Measurements from ENCODE around the gene SNED1.
A peak's percentile ranks its signal among the peaks of the same experiment; 100 is the strongest.

Gene SNED1

DNA sequence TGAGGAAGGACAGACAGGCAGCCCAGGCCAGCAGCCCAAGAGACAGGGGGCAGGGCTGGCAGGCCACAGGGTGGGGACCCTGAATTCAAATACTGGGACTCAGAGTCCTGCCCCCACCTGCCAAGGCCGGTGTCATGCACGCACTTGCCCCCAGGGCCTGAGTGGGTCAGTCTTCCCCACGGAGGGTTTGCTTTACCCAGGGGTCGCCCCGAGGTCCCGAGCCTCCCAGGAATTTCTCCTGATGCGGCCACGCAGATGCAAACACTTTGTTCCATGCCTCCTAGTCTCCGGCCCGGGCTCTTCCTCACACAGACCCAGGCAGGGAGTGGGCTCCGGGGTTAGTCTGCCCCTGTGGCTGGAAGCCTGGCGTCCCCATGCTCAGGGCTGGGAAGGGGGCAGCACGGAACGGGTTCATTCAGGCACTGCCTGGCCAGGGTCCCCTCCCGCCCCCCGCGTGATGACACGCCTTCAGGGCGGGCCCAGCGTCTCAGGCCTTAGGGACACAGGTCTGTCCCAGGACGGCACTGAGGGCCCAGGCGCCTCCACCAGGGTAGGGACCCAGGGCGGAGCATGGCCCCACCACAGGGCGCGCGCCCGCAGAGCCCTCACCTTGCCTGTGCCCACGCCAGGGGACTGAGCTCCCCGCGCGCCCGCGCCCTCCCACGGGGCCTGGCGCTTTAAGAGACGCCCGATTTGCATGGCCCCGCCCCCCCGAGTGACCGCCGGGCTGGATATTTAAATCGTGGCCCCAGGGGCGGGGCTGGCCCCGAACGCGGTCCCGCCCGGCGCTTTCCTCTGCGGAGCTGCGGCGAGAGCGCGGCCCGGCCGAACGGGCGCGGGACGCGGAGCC is at the start of gene SNED1:
TSS of gene SNED1 (plus strand) at position 763 of the 850 bp plus-strand sequence. CDS start 220 bp downstream, outside the sequence.
- peak; percentile 54 to 58 for DNase-seq (ENCODE audit: low read depth in 2 of 2)

DNA sequence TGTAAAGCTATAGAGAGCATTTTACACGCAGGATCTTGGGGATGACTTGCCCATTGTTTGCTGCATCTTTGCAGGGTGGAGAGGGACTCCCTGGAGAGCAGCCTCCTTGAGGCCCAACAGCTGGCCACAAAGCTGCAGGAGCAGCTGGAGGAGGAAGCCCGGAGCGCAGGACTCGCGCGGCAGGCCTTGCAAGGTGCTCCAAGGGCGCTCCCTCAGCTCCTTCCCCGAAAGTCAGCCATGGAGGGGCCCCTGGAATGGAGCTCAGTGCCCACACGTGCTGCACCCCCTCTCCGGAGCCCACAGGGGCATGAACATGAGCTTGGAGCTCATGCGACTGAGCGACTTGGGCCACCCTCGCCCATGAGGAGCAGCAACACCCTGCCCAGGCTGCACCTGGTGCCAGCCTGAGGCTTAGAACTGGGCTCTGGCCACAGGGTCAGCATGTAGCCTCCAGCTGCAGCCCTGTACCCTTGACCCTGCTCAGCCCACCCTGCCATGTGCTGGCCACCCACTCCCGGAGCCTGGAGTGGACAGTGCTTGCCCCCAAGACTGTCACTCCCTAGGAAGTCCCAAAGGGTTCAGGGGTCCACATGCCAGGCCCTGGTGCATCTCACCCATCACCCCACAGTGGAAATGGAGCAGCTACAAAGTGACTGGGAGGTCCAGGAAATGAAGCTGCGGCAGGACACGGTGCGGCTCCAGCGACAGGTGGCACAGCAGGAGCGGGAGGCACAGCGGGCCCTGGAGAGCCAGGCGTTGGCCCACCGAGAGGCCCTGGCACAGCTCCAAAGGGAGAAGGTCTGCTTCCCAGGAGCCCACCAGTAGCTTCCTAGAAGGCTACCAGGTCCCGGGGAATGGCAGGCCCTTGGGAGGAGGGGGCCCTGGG is 49.3 kb upstream of the SNED1 start:
- no peak for DNase-seq (ENCODE audit: low read depth in 2 of 2)

DNA sequence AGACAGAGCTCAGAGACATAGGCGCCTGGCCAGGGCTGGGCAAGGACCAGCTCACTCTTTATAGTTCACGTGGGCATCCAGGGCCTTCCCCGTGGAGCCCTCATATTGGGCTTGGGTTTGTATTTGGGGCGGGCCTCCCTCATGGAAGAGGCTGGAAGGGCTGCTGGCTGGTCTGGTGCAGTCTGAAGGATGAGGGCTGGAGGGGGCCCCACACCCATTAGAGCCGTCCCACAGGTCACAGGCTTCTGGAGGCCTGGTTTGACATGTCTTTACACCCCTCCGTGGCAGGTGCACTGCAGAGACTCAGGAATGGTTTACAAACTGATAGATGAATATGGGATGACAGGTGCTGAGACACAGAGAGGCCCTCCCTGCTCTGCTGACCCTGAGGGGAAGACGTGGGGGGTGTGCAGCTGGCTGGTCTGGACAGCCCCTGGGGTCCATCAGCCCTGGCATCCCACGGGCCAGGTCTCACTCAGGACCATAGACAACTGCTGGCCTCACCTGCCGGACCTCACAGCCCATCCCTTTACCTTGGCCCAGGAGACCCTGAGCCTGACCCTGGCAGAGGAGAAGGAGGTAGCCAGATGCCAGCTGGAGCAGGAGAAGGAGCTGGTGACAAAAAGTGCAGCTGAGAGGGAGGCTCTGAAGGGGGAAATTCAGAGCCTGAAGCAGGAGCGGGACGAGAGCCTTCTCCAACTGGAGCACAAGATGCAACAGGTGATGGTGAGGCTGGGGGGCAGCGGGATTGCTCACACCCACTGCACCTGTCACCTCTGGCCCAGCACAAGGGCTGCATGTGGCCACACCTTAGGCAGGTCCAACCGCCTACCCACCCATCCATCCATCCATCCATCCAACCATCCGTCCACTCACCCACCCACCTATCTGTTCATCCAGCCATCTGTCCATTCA is 48.4 kb upstream of the SNED1 start:
- DNase-seq (ENCODE audit: low read depth in 2 of 2): no peak

GRCh38 chr2:240951045-240951594 is 47.3 kb upstream of the SNED1 start:
- no peak for DNase-seq (ENCODE audit: low read depth in 2 of 2)

DNA sequence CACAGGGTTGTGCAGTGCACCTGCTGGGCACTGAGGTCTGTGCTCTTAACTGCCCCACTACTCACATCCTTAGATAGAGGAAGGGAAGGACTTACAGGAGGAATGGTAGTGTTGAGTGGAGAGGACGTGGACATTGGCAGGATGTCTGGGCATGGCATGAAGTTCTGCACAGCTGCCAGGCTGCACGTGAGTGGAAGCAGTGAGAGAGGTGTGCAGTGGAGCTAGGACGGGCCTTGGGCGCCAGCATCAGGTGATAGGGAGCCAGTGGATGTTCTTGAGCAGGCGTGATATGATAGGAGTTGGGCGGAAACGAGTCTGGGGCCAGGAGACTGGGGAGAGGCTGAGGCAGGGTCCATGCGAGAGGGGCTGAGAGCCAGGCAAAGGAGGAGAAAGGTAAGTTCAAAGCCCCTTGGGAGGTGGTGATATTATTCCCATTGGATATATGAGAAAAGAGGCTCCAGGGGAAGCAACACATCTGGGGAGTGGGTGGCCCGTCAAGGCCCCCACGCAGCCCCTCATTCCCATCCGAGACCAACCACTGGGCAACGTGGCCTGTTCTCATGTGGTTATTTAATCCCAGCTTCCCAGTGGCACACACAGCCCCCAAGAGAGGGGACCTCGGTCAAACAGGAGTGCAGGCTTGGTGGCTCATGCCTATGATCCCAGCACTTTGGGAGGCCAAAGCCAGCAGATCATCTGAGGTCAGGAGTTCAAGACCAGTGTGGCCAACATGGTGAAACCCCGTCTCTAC is 45.7 kb upstream of the SNED1 start:
- no peak for DNase-seq (ENCODE audit: low read depth in 2 of 2)

DNA sequence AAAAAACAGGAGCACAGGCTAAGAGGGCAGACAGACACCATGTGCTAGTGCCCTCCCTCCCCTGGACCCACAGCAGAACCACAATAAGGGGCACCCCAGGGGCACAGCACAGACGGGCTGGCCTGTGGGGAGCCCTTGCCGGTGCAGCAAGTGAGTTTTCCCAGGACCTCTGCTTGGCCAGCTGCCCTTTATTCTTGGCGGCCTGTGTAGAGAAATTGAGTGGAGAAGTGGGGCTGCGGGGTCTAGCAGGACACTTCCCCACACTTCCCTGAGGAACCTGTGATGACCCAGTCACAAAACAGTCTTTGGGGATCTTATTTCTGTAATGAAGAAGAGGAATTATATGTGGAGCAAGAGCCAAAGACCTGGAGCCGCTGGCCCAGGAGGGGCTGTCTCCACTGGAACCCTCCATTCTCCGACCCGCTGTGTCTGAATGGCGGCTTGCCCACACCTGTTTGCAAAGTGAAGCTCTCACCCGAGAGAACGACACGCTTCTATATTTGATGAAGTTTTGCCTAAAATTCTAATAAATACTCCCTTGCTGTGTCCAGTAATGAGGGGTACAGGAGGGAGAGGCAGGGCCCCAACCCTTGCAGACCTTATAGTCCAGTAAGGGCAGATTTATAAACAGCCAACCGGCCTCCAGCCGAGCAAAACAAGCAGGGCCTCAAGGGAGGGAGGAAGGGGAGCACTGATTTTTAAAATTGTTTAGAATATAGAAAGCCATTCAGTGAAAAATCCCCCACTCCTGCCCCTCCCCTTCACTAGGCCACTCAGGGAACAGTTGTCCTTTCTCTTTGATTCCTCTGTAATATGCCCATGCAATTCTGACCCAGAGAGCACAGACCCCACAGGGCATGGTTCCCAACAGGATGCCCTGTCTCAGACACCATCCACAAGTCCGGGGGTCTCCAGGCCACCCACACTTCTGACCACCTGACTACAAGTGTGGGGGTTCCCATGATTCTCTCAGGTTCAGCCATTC is 44.7 kb upstream of the SNED1 start:
- no peak for DNase-seq (ENCODE audit: low read depth in 2 of 2)

DNA sequence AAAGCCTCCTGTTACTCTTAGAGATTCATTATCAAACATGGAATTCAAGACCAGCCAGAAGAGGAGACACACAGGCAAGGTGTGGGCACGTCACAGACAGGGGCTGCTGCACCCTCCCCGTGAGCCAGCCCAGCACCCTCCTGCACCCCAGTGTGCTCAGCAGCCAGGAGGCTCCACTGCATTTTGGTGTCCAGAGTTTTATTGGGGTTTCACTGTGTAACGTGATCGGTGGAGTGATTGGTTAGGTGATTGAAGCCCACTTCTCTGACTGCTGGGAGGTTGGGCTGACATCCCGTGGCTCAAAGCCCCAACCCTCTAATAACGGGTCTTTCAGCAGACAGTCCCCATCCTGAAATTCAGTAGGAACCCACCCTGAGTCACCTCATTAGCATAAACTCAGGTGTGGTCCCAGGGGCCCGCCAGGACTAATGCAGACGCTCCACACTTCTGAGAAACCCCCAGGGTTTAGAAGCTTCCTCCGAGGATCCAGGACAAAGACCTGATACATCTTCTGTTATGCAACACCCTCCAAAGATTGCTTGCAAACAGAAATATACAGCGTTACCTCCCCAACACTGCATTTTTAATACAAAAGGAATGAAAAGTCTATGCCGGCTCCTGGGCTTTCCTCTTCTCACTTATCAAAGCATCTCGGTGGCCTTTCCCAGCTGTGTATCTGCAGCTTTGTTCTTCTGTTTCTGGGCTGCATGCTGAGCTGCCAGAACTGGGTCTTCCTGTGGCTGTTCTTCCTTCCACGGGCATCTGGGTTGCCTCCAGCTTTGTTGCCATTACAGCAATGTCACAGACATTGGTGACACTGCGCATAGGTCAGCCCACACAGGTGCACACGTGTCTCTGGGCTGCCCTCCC is 43.7 kb upstream of the SNED1 start:
- no peak for DNase-seq (ENCODE audit: low read depth in 2 of 2)

DNA sequence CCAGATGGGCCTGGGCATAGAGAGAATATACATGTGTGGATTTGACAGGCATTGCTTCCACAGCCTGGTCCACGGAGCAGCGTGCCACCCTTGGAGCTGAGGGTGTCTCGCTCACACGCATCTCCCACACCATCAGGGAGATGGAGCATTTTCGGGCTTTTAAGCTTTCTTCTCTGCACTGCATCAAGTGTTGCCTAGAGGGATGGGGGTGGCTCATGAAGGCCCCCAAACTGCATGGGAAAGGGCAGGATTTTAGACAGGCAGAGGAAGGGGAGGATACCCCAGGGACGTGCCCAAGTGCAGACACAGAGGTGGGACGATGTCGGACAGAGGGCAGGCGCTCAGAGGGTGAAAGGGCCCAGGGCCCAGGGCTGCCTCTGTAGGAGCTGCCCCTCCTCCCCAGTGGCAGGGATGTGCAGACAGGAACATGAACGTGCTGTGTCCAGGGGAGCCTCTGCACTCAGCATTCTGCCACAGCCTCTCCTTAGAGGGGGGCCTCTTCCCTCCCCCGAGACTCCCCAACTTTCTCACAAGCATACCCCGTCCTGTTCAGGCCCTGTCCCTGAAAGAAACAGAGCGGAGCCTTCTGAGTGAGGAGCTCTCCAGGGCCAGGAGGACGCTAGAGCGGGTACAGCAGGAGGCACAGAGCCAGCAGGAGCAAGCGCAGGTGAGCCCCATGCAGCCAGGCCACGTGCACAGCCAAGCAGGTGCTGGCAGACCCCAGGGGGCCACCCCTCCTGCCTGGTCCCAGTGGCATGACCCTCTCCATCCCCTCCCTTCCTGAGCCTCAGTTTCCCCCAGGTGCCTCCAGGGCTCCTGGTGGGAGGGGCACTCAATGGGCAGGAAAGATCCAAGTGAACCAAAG is 42.9 kb upstream of the SNED1 start:
- no peak for DNase-seq (ENCODE audit: low read depth in 2 of 2)

- DNase-seq (ENCODE audit: low read depth in 2 of 2): no peak
Observed at GRCh38 chr2:240956171-240956934, 42.1 kb upstream of the SNED1 start.

DNA sequence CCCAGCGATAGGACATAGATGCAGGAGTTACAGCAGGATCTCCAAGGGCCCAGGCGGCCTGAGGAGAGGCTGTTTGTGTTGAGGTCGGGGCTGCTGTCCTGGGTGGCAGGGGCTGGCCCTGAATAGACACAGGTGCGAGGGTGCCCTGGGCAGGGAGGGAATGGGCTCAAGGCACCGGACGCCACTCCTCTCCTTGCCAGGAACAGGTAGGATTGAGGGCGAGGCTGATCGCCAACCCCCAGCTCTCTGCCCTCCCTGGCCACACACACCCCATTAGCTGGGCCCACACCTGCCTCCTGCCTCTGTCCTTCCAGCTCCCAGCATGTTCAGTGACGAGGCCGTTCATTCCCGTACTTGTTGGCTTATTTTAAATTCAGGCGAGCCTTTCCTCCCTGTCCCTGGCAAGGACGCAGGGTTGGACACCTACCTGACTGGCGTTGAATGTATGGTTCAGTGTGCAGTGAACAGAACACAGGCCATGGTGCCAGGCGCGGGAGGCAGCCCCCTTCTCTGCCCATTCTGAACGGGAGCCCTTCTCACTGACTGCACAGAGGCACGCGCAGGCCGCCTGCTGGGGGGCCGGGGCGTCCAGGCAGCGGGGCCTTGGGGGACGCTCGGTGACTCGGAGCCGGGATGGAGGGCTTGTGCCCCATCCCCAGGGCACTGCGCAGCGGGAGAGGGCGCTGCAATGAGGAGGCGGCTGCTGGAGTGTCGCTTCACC is 41.3 kb upstream of the SNED1 start:
- DNase-seq (ENCODE audit: low read depth in 2 of 2): no peak

- DNase-seq (ENCODE audit: low read depth in 2 of 2): no peak
Observed at GRCh38 chr2:240957656-240958365, 40.6 kb upstream of the SNED1 start.

- no peak for DNase-seq (ENCODE audit: low read depth in 2 of 2)
Observed at GRCh38 chr2:240958366-240959213, 39.8 kb upstream of the SNED1 start.

- no peak for DNase-seq (ENCODE audit: low read depth in 2 of 2)
Observed at GRCh38 chr2:240959214-240959940, 39.0 kb upstream of the SNED1 start.

GRCh38 chr2:240959941-240960308 is 38.5 kb upstream of the SNED1 start:
- no peak for DNase-seq (ENCODE audit: low read depth in 2 of 2)
